NCI-H69 (cell line): ENCODE results near the gene IGDCC3.

Experiments used
- DNase-seq: peaks from one replicate; lab custom pipeline; 2025; lab: John Stamatoyannopoulos, UW

Gene IGDCC3

GRCh38 chr15:65289261-65289854 lies 88.4 kb downstream of the IGDCC3 start:
- DNase-seq, result no peak

- peak; percentile 45 for DNase-seq
Measured at GRCh38 chr15:65287520-65287855, 90.3 kb downstream of the IGDCC3 start.

GRCh38 chr15:65286704-65287519 lies 90.9 kb downstream of the IGDCC3 start, which contains the start of gene PARP16:
TSS of gene PARP16 (minus strand) at chr15:65286883. CDS start at chr15:65286426, 457 bp downstream.
- DNase-seq, result peak; percentile 98

GRCh38 chr15:65286069-65286703 lies 91.6 kb downstream of the IGDCC3 start:
- DNase-seq, result peak; percentile 80

- DNase-seq, result no peak
Measured at GRCh38 chr15:65285291-65286068, 92.3 kb downstream of the IGDCC3 start.

- DNase-seq, result no peak
Measured at GRCh38 chr15:65278480-65278879, 99.3 kb downstream of the IGDCC3 start.
